Testis (tissue), 2 donors: Measurements from ENCODE around the gene ADGRF3.

Experiments used
- CTCF ChIP-seq, 3 experiments: fragments of 450-650 bp in 2 of 3; fragments of 200-600 bp in 1 of 3; sonication (generic) in 1 of 3; IDR thresholded peaks; one replicate each; pipeline ENCODE4 v1.5.1; 2016 to 2019; ENCODE audit warnings: antibody characterized with exemption in 3 of 3, mild to moderate bottlenecking in 2 of 3, moderate library complexity in 1 of 3
- POLR2A ChIP-seq: fragments of 450-650 bp; IDR thresholded peaks from one replicate; pipeline ENCODE4 v1.6.1; 2017; ENCODE audit warnings: antibody characterized with exemption, mild to moderate bottlenecking, moderate library complexity

- no peak for TF ChIP-seq CTCF (IDR thresholded peaks at IDR 0.05)
- TF ChIP-seq POLR2A, result no peak
Observed at GRCh38 chr2:26335231-26335630, 11.4 kb downstream of the ADGRF3 start.
